Ramos (cell line): ENCODE measurements around the gene AGRN.
"Not testable (repeated sequence)": the region's sequence is repeated elsewhere in the genome, so short reads cannot be mapped to it uniquely, and the experiment has no call there.

ENCODE experiments used
- in situ Hi-C: fragments of 300-500 bp; cut with MboI; formaldehyde crosslinking; loops from one replicate; pipeline ENCODE4 v1.14.3; 2022; ENCODE audit warnings: low sequenced_read_pairs; ENCODE audit not compliant: unreplicated experiment

Gene AGRN

GRCh38 chr1:1020000-1020404, at the start of gene AGRN:
Gene AGRN, plus strand, starts transcription at chr1:1020120. Its CDS starts 53 bp downstream, at chr1:1020173.
- in situ Hi-C loops: no loop called here

- in situ Hi-C loops: no loop called here
Observed at GRCh38 chr1:970242-970972, 49.5 kb upstream of the AGRN start.

GRCh38 chr1:970973-971730, 48.8 kb upstream of the AGRN start:
- in situ Hi-C loops: no loop called here

- in situ Hi-C loops: no loop called here
Observed at GRCh38 chr1:971751-972506, 48.0 kb upstream of the AGRN start.

GRCh38 chr1:972726-973458, 47.0 kb upstream of the AGRN start:
- in situ Hi-C loops: no loop called here

- in situ Hi-C loops: no loop called here
Observed at GRCh38 chr1:973459-974292, 46.2 kb upstream of the AGRN start.

- in situ Hi-C loops: no loop called here
Observed at GRCh38 chr1:974293-974640, 45.7 kb upstream of the AGRN start.

GRCh38 chr1:974687-975328, 45.1 kb upstream of the AGRN start:
- in situ Hi-C loops: no loop called here

GRCh38 chr1:975365-975764, 44.6 kb upstream of the AGRN start:
- in situ Hi-C loops: no loop called here

- in situ Hi-C loops: no loop called here
Observed at GRCh38 chr1:975896-976683, 43.8 kb upstream of the AGRN start.

- in situ Hi-C loops: not testable (repeated sequence)
Observed at GRCh38 chr1:976791-977190, 43.1 kb upstream of the AGRN start.

- in situ Hi-C loops: no loop called here
Observed at GRCh38 chr1:978069-978834, 41.7 kb upstream of the AGRN start.

GRCh38 chr1:978835-979743, 40.8 kb upstream of the AGRN start:
- in situ Hi-C loops: no loop called here

GRCh38 chr1:979744-980072, 40.2 kb upstream of the AGRN start:
- in situ Hi-C loops: no loop called here

GRCh38 chr1:980137-980571, 39.8 kb upstream of the AGRN start:
- in situ Hi-C loops: no loop called here

- in situ Hi-C loops: no loop called here
Observed at GRCh38 chr1:980602-981395, 39.1 kb upstream of the AGRN start.
